H1 (cell line): ENCODE data around the gene ZNF254. TPM values are rescaled to one million over a fixed set of nuclear protein-coding genes. Genes with fewer than 3 reads are reported as not detected.
"Not testable (repeated sequence)": the region's sequence is repeated elsewhere in the genome, so short reads cannot be mapped to it uniquely, and the experiment has no call there.

Experiments used
- CTCF ChIA-PET: fragments of 300-600 bp; sonication (Branson Sonifier 250); formaldehyde crosslinking; loops from one replicate; lab custom pipeline; 2021; ENCODE audit not compliant: partially characterized antibody; lab: Charles Lee
- POLR2A ChIA-PET: fragments of 300-600 bp; sonication (Branson Sonifier 250); formaldehyde crosslinking; loops from one replicate; lab custom pipeline; 2021; ENCODE audit warnings: inconsistent platforms; ENCODE audit not compliant: partially characterized antibody; lab: Charles Lee
- DNase-seq, 2 experiments: peaks; one replicate each; pipeline versions ENCODE4 v3.0.0 to v3.0.0-alpha.2; 2010 to 2022; ENCODE audit warnings: low spot score in 2 of 2, low read depth in 1 of 2, mixed read lengths in 1 of 2
- FAIRE-seq: peaks from 2 replicates; lab custom pipeline; 2011; peaks lifted over from hg19 to GRCh38; lab: Jason Lieb, UNC
- H2AFZ ChIP-seq: 2 replicates; pipeline ENCODE4 v1.8.1; 2012; ENCODE audit warnings: low read length, inconsistent platforms
- H2AK5ac ChIP-seq: 2 replicates; pipeline ENCODE4 v1.6.1; 2013; ENCODE audit warnings: low read depth, low read length
- H2BK120ac ChIP-seq: replicated peaks from 2 replicates; pipeline ENCODE3; 2013; ENCODE audit warnings: low read depth, low read length, inconsistent platforms
- H2BK12ac ChIP-seq: 2 replicates; pipeline ENCODE4 v1.6.1; 2013; ENCODE audit warnings: low read depth, low read length
- H2BK15ac ChIP-seq: 2 replicates; pipeline ENCODE4 v1.6.1; 2013; ENCODE audit warnings: low read length
- H2BK20ac ChIP-seq: 2 replicates; pipeline ENCODE4 v1.6.1; 2013; ENCODE audit warnings: low read length
- H2BK5ac ChIP-seq: 2 replicates; pipeline ENCODE4 v1.6.1; 2013; ENCODE audit warnings: low read depth, low read length
- H3K14ac ChIP-seq: 2 replicates; pipeline ENCODE4 v1.6.1; 2013; ENCODE audit warnings: inconsistent platforms; ENCODE audit not compliant: insufficient read length
- H3K18ac ChIP-seq: 2 replicates; pipeline ENCODE4 v1.6.1; 2013; ENCODE audit warnings: low read length; ENCODE audit errors: extremely low read depth
- H3K23ac ChIP-seq: 2 replicates; pipeline ENCODE4 v1.6.1; 2013; ENCODE audit warnings: inconsistent platforms; ENCODE audit not compliant: insufficient read length
- H3K23me2 ChIP-seq: 2 replicates; pipeline ENCODE4 v1.6.1; 2013; ENCODE audit warnings: low read depth, low read length
- H3K27ac ChIP-seq: 2 replicates; pipeline ENCODE4 v1.6.1; 2011; ENCODE audit warnings: low read depth, low read length, inconsistent platforms
- H3K27me3 ChIP-seq, 4 experiments: replicated peaks in 1 of 4; 1 replicate in 1 of 4; 2 replicates in 3 of 4; pipeline versions ENCODE4 v1.6.1 to v1.8.1; 2011 to 2013; ENCODE audit warnings: low read length in 3 of 4, mild to moderate bottlenecking in 3 of 4, inconsistent platforms in 2 of 4, mixed read lengths in 2 of 4, moderate library complexity in 1 of 4; ENCODE audit not compliant: control insufficient read depth in 3 of 4, insufficient read depth in 3 of 4; ENCODE audit errors: extremely low read depth in 1 of 4
- H3K36me3 ChIP-seq, 4 experiments: 2 replicates each; pipeline versions ENCODE4 v1.6.1 to v1.8.1; 2011 to 2013; ENCODE audit warnings: mild to moderate bottlenecking in 4 of 4, low read length in 3 of 4, moderate library complexity in 2 of 4, control low read depth in 1 of 4, inconsistent platforms in 1 of 4; ENCODE audit not compliant: insufficient read depth in 4 of 4, control insufficient read depth in 2 of 4
- H3K4ac ChIP-seq: replicated peaks from 2 replicates; pipeline ENCODE3; 2013; ENCODE audit warnings: low read length, low read depth, mixed read lengths, inconsistent platforms; ENCODE audit not compliant: insufficient read length
- H3K4me1 ChIP-seq, 4 experiments: replicated peaks in 1 of 4; 1 replicate in 1 of 4; 2 replicates in 3 of 4; pipeline versions ENCODE4 v1.6.1 to v1.8.1; 2011 to 2013; ENCODE audit warnings: low read length in 3 of 4, inconsistent platforms in 2 of 4, mixed read lengths in 1 of 4; ENCODE audit not compliant: insufficient read depth in 4 of 4, control insufficient read depth in 3 of 4
- H3K4me2 ChIP-seq, 2 experiments: 2 replicates each; pipeline versions ENCODE4 v1.6.1 to v1.8.1; 2011 to 2013; ENCODE audit warnings: low read depth in 2 of 2, low read length in 2 of 2, control low read depth in 1 of 2, inconsistent platforms in 1 of 2, mild to moderate bottlenecking in 1 of 2; ENCODE audit not compliant: insufficient read depth in 1 of 2
- H3K4me3 ChIP-seq, 4 experiments: fragments of 200-600, 300-600 bp in 1 of 4; sonication (generic), shearing (Covaris generic), sonication (Bioruptor Twin) in 1 of 4; 2 replicates each; pipeline versions ENCODE4 v1.5.1 to v1.8.1; 2011 to 2016; ENCODE audit warnings: low read length in 4 of 4, low read depth in 3 of 4, control low read depth in 2 of 4, inconsistent platforms in 2 of 4, mild to moderate bottlenecking in 2 of 4, mixed read lengths in 1 of 4, moderate library complexity in 1 of 4; ENCODE audit not compliant: insufficient read depth in 2 of 4; ENCODE audit errors: extremely low read depth in 1 of 4
- H3K56ac ChIP-seq: replicated peaks from 2 replicates; pipeline ENCODE3; 2013; ENCODE audit warnings: low read depth, mild to moderate bottlenecking, mixed read lengths, low read length, inconsistent platforms; ENCODE audit not compliant: insufficient read length
- H3K79me1 ChIP-seq: 2 replicates; pipeline ENCODE4 v1.6.1; 2013; ENCODE audit warnings: low read depth, low read length, control low read depth
- H3K79me2 ChIP-seq, 2 experiments: 2 replicates each; pipeline versions ENCODE4 v1.6.1 to v1.8.1; 2012 to 2013; ENCODE audit warnings: low read length in 2 of 2, mild to moderate bottlenecking in 2 of 2, inconsistent platforms in 1 of 2; ENCODE audit not compliant: insufficient read depth in 2 of 2, control insufficient read depth in 1 of 2
- H3K9ac ChIP-seq, 4 experiments: replicated peaks in 1 of 4; 1 replicate in 1 of 4; 2 replicates in 3 of 4; pipeline versions ENCODE4 v1.6.1 to v1.8.1; 2011 to 2013; ENCODE audit warnings: low read depth in 3 of 4, low read length in 3 of 4, control low read depth in 2 of 4, mild to moderate bottlenecking in 2 of 4, moderate library complexity in 2 of 4, inconsistent platforms in 1 of 4; ENCODE audit errors: extremely low read depth in 1 of 4
- H3K9me3 ChIP-seq, 2 experiments: 2 replicates each; pipeline versions ENCODE4 v1.6.1 to v1.8.1; 2012 to 2013; ENCODE audit warnings: mild to moderate bottlenecking in 2 of 2, moderate library complexity in 2 of 2, control low read depth in 1 of 2, inconsistent platforms in 1 of 2, low read depth in 1 of 2, low read length in 1 of 2, mixed read lengths in 1 of 2; ENCODE audit not compliant: insufficient read depth in 2 of 2
- H4K20me1 ChIP-seq, 2 experiments: replicated peaks in 1 of 2; 2 replicates each; pipeline versions ENCODE3 to v1.8.1; 2011 to 2013; ENCODE audit warnings: inconsistent platforms in 2 of 2, low read length in 2 of 2, mild to moderate bottlenecking in 1 of 2; ENCODE audit not compliant: insufficient read depth in 2 of 2, control insufficient read depth in 1 of 2
- H4K5ac ChIP-seq: 2 replicates; pipeline ENCODE4 v1.6.1; 2013; ENCODE audit warnings: low read length, low read depth, mixed read lengths, inconsistent platforms; ENCODE audit not compliant: insufficient read length
- H4K8ac ChIP-seq: 2 replicates; pipeline ENCODE4 v1.8.0; 2013; ENCODE audit warnings: mild to moderate bottlenecking, moderate library complexity, low read length, inconsistent platforms; ENCODE audit not compliant: insufficient read depth; ENCODE audit errors: extremely low read depth
- H4K91ac ChIP-seq: replicated peaks from 2 replicates; pipeline ENCODE3; 2013; ENCODE audit warnings: low read length, mixed read lengths, inconsistent platforms; ENCODE audit not compliant: insufficient read length
- WGBS, 2 experiments: shearing (Covaris generic) in 1 of 2; methylation state at CpG; one replicate each; pipeline versions ENCODE4 v1.1.6 to v1.1.7; 2013 to 2015; ENCODE audit warnings: low lambda C conversion rate in 2 of 2, mixed read lengths in 2 of 2, inconsistent platforms in 1 of 2, low coverage in 1 of 2, missing lambda C conversion rate in 1 of 2; ENCODE audit not compliant: insufficient replicate concordance in 2 of 2, insufficient coverage in 1 of 2, insufficient read length in 1 of 2; ENCODE audit errors: extremely low coverage in 1 of 2, missing lambda C conversion rate in 1 of 2; 5-methylcytosine and 5-hydroxymethylcytosine counted together
- polyA plus RNA-seq, 7 experiments: library from polyadenylated mRNA; depleted of rRNA in 3 of 7; stranded (reverse) in 5 of 7; unstranded in 2 of 7; fragments of >200 nt in 5 of 7; fragments of 200-250 nt in 2 of 7; gene quantifications; 1 replicate in 5 of 7; 2 replicates in 1 of 7; 4 replicates in 1 of 7; pipeline versions ENCODE4 v1.2.1 to v1.2.3, GENCODE V29; 2011 to 2013; ENCODE audit warnings: missing spikeins in 2 of 7, mixed read lengths in 2 of 7
- total RNA-seq: library from RNA; stranded (reverse); fragmentation: NEBNext Ultra II Directional; extraction: Animal tissue kit (Norgen Biotek cat#: 25700); gene quantifications from 2 replicates; pipeline ENCODE4 v1.2.1, GENCODE V29; 2021

The ZNF254 gene
- total and polyA plus RNA-seq, 2 of the 8 experiments (the other 6 are each of a cell fraction or from before 2014, with no cell fraction given), result 4.4 to 22.0 TPM

GRCh38 chr19:24100597-24100996, 13.6 kb downstream of the ZNF254 start:
- H2BK120ac ChIP-seq, H4K20me1 ChIP-seq, H2BK15ac ChIP-seq, H3K4me1 ChIP-seq, H2AFZ ChIP-seq, H3K27ac ChIP-seq, H3K36me3 ChIP-seq, H2BK5ac ChIP-seq, H3K4me2 ChIP-seq, H2AK5ac ChIP-seq, H3K9ac ChIP-seq, DNase-seq, H3K79me1 ChIP-seq, H3K4ac ChIP-seq, H4K8ac ChIP-seq, H4K91ac ChIP-seq, H3K4me3 ChIP-seq, H3K27me3 ChIP-seq, FAIRE-seq, H4K5ac ChIP-seq, H2BK12ac ChIP-seq, H3K9me3 ChIP-seq, H3K56ac ChIP-seq, H3K23me2 ChIP-seq, H3K14ac ChIP-seq, H2BK20ac ChIP-seq, CTCF ChIA-PET, H3K23ac ChIP-seq, H3K18ac ChIP-seq: not testable (repeated sequence)
- H3K79me2 ChIP-seq, result peaks cover 0 to 32% of the 10 kb centered on the region in 2 experiments; a peak in 2 of 4 replicates
- 84% methylated on average over 2 of the region's 2 CpGs; no CpG with 5 or more reads in 1 of the 2 experiments for WGBS, 2 experiments
- POLR2A ChIA-PET, result interaction anchor here (0.8 to 4.3 kb wide), 2 partner anchors 13 to 45 kb away, joined by 3 to 23 read pairs; partner anchors contain the start of gene ZNF254
